Measurements from ENCODE around the gene CLTCL1.

- TF ChIP-seq CTCF (IDR thresholded peaks at IDR 0.05 in 4 of 5, conservative IDR thresholded peaks at IDR 0.05 in 1 of 5) (no peak), POLR2A (IDR thresholded peaks at IDR 0.05) (no peak)
These were observed 111.3 kb downstream of the CLTCL1 start for GRCh38 chr22:19180234-19180633.

Data from gastrocnemius medialis (tissue), 4 donors.